ENCODE results near the gene OBSCN.

The OBSCN gene

GRCh38 chr1:228277491-228278431 lies 69.9 kb downstream of the OBSCN start:
- Histone ChIP-seq H3K27me3 (ENCODE audit: insufficient read depth, poor library complexity, severe bottlenecking) (peaks cover 21% of the 10 kb centered on the region), H3K4me3 (replicated peaks; ENCODE audit: insufficient read depth, low read length) (no peak overlapping the region), H3K27ac (replicated peaks) (no peak overlapping the region)
- TF ChIP-seq CTCF (IDR thresholded peaks at IDR 0.05; ENCODE audit: insufficient read depth, low read length) (no peak), SPI1 (IDR thresholded peaks at IDR 0.05; ENCODE audit: borderline replicate concordance, low read depth) (no peak), GABPA (IDR thresholded peaks at IDR 0.05; ENCODE audit: low read depth) (no peak), REST (IDR thresholded peaks at IDR 0.05; ENCODE audit: insufficient replicate concordance, low read depth) (no peak), POLR2AphosphoS5 (IDR thresholded peaks at IDR 0.05; ENCODE audit: low read depth) (no peak)
- DNase-seq (ENCODE audit: low read depth in 1 of 2, low spot score in 1 of 2): no peak

- no peak for TF ChIP-seq SPI1 (IDR thresholded peaks at IDR 0.05; ENCODE audit: borderline replicate concordance, low read depth)
- no peak for TF ChIP-seq CTCF (IDR thresholded peaks at IDR 0.05; ENCODE audit: insufficient read depth, low read length)
- no peak for TF ChIP-seq REST (IDR thresholded peaks at IDR 0.05; ENCODE audit: insufficient replicate concordance, low read depth)
- no peak for TF ChIP-seq POLR2AphosphoS5 (IDR thresholded peaks at IDR 0.05; ENCODE audit: low read depth)
- no peak for TF ChIP-seq GABPA (IDR thresholded peaks at IDR 0.05; ENCODE audit: low read depth)
- Histone ChIP-seq H3K27ac (replicated peaks) (no peak overlapping the region), H3K27me3 (ENCODE audit: insufficient read depth, poor library complexity, severe bottlenecking) (peaks cover 21% of the 10 kb centered on the region), H3K4me3 (replicated peaks; ENCODE audit: insufficient read depth, low read length) (no peak overlapping the region)
- DNase-seq (ENCODE audit: low read depth in 1 of 2, low spot score in 1 of 2): no peak
These were observed 70.6 kb downstream of the OBSCN start for GRCh38 chr1:228278432-228278941.

- TF ChIP-seq POLR2AphosphoS5 (IDR thresholded peaks at IDR 0.05; ENCODE audit: low read depth) (no peak), CTCF (IDR thresholded peaks at IDR 0.05; ENCODE audit: insufficient read depth, low read length) (no peak), REST (IDR thresholded peaks at IDR 0.05; ENCODE audit: insufficient replicate concordance, low read depth) (no peak), SPI1 (IDR thresholded peaks at IDR 0.05; ENCODE audit: borderline replicate concordance, low read depth) (no peak), GABPA (IDR thresholded peaks at IDR 0.05; ENCODE audit: low read depth) (no peak)
- peaks cover 21% of the 10 kb centered on the region for H3K27me3 ChIP-seq (ENCODE audit: insufficient read depth, poor library complexity, severe bottlenecking)
- no peak overlapping the region for H3K4me3 ChIP-seq (replicated peaks; ENCODE audit: insufficient read depth, low read length)
- no peak overlapping the region for H3K27ac ChIP-seq (replicated peaks)
- DNase-seq (ENCODE audit: low read depth in 1 of 2, low spot score in 1 of 2): no peak
These were observed 71.3 kb downstream of the OBSCN start for GRCh38 chr1:228279011-228279721.

All from HL-60 (cell line).